ENCODE results near the gene USP6NL. TPM values are rescaled to one million over a fixed set of nuclear protein-coding genes. Genes with fewer than 3 reads are reported as not detected.

The USP6NL gene
- total RNA-seq, 2 donors from 2014 or later = 9.6 to 10.5 TPM

GRCh38 chr10:11493646-11494045 is 117.8 kb downstream of the USP6NL start:
- no peak for DNase-seq (ENCODE audit: low spot score)
- Histone ChIP-seq H3K27me3 (no peaks in the 10 kb centered on the region), H3K36me3 (peaks cover 27% of the 10 kb centered on the region), H3K27ac (no peak overlapping the region), H3K4me1 (no peaks in the 10 kb centered on the region), H3K9me3 (no peaks in the 10 kb centered on the region), H3K4me3 (no peak overlapping the region)
- TF ChIP-seq, protein P1, sequence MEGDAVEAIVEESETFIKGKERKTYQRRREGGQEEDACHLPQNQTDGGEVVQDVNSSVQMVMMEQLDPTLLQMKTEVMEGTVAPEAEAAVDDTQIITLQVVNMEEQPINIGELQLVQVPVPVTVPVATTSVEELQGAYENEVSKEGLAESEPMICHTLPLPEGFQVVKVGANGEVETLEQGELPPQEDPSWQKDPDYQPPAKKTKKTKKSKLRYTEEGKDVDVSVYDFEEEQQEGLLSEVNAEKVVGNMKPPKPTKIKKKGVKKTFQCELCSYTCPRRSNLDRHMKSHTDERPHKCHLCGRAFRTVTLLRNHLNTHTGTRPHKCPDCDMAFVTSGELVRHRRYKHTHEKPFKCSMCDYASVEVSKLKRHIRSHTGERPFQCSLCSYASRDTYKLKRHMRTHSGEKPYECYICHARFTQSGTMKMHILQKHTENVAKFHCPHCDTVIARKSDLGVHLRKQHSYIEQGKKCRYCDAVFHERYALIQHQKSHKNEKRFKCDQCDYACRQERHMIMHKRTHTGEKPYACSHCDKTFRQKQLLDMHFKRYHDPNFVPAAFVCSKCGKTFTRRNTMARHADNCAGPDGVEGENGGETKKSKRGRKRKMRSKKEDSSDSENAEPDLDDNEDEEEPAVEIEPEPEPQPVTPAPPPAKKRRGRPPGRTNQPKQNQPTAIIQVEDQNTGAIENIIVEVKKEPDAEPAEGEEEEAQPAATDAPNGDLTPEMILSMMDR (IDR thresholded peaks at IDR 0.05) = no peak

DNA sequence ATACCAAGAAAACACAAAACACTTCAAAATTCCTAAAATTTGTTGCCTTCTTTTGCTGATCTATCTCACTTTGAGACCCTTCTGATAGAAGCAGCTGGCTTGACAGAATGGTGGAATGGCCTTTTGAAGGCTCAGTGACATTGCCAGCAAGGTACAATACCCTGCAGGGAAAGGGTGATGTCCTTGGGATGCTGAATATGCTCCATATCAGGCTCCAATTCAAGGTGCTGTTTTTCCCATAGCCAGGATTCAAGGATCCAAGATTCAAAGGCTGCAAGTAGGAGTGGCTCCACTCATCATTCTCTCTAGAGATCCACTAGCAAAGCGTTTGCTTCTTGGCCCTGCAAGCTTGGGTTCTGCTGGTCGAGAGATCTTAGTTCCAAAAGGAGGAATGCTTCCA is 120.4 kb downstream of the USP6NL start:
- TF ChIP-seq, protein P1 (IDR thresholded peaks at IDR 0.05) = no peak

DNA sequence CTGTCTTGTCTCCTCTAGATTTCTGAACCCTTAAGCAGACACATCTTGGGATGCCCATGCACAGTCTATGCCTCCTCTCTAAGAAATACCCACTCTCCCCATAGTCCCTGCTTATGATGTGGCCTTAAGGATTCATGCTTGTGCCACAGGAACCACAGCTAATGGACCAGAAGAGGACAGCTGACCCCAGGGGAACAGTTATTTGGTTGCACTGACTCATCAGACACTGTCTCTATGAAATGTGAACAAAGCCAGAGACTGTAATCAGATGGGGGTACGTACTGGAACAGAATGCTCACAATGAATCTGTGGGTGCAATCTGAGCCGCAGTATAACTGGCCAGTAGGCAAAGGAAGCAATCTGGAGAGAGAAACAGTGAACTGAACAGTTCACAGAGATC is 121.9 kb downstream of the USP6NL start:
- TF ChIP-seq, protein P1 (IDR thresholded peaks at IDR 0.05) = no peak
- Histone ChIP-seq H3K27ac (no peak overlapping the region), H3K36me3 (peaks cover 38% of the 10 kb centered on the region)

More for the DNA sequence above, 120.4 kb downstream of the USP6NL start:
- peaks cover 27% of the 10 kb centered on the region for H3K36me3 ChIP-seq
- H3K9me3 ChIP-seq = no peaks in the 10 kb centered on the region
- DNase-seq (ENCODE audit: low spot score) = no peak
- H3K4me1 ChIP-seq = no peaks in the 10 kb centered on the region
- no peaks in the 10 kb centered on the region for H3K27me3 ChIP-seq
- H3K4me3 ChIP-seq = no peak overlapping the region
- no peak overlapping the region for H3K27ac ChIP-seq

DNA sequence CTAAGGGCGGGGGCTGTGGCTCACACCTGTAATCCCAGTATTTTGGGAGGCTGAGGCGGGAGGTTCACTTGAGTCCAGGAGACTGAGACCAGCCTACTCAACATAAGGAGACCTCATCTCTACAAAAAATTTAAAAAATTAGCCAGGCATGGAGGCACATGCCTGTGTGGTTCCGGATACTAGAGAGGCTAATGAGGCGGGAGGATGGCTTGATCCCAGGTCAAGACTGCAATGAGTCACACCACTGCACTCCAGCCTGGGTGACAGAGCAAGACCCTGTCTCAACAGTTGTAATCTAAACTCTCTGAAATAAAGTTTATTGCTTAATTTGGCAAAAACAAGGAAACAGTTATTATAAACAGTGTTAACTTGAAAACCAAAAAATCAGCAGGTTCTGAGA is 123.3 kb downstream of the USP6NL start:
- Histone ChIP-seq H3K27ac (no peak overlapping the region), H3K4me1 (no peaks in the 10 kb centered on the region), H3K36me3 (peaks cover 38% of the 10 kb centered on the region), H3K9me3 (no peaks in the 10 kb centered on the region), H3K27me3 (no peaks in the 10 kb centered on the region), H3K4me3 (no peak overlapping the region)
- TF ChIP-seq, protein P1 (IDR thresholded peaks at IDR 0.05) = no peak
- DNase-seq (ENCODE audit: low spot score) = no peak

More for the DNA sequence above, 121.9 kb downstream of the USP6NL start:
- Histone ChIP-seq H3K27me3 (no peaks in the 10 kb centered on the region), H3K4me1 (no peaks in the 10 kb centered on the region), H3K4me3 (no peak overlapping the region), H3K9me3 (no peaks in the 10 kb centered on the region)
- no peak for DNase-seq (ENCODE audit: low spot score)

- Histone ChIP-seq H3K4me1 (no peaks in the 10 kb centered on the region), H3K9me3 (no peaks in the 10 kb centered on the region), H3K36me3 (peaks cover 11% of the 10 kb centered on the region), H3K27me3 (no peaks in the 10 kb centered on the region), H3K27ac (no peak overlapping the region), H3K4me3 (no peak overlapping the region)
- DNase-seq (ENCODE audit: low spot score) = no peak
- TF ChIP-seq, protein P1 (IDR thresholded peaks at IDR 0.05) = no peak
Observed at GRCh38 chr10:11483201-11484148, 128.0 kb downstream of the USP6NL start.

Measured in right atrium auricular region (tissue), 2 donors.